HG03097 (cell line): ENCODE data around the gene TTLL12.

Source experiments
- ATAC-seq: cut with Tn5 transposase; IDR thresholded peaks from one replicate; pipeline ENCODE4 v1.9.1; 2021; ENCODE audit not compliant: unreplicated experiment, low FRiP score

The TTLL12 gene

DNA sequence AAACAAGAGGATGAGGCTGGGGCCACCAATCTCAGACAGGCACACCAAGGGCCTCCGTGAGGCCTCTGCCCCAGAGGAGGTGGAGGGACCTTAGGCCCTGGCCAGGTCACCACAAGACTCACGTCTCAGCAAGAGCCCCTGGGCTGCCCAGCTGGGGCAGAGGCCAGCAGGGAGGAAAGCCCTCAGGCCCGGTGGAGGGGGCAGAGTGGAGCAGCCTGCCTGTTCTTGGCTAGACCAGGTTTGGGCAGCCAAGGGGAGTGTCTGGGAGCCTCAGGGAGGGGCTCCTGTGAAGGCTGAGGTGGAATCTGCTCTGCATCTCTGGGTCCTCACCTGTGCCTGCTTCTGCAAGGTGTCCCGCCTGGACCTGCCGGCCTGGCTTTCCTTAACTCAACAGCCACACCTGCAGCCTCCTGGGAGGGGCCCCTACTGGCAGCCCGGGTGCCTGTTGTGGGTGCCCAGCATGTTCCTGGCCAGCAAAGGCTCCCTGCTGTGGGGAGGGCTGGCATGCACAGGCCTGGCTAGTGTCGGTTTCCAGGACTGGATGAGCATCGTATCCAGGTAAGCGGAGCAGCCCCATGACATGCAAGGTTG is 11.9 kb downstream of the TTLL12 start:
- no peak for ATAC-seq

DNA sequence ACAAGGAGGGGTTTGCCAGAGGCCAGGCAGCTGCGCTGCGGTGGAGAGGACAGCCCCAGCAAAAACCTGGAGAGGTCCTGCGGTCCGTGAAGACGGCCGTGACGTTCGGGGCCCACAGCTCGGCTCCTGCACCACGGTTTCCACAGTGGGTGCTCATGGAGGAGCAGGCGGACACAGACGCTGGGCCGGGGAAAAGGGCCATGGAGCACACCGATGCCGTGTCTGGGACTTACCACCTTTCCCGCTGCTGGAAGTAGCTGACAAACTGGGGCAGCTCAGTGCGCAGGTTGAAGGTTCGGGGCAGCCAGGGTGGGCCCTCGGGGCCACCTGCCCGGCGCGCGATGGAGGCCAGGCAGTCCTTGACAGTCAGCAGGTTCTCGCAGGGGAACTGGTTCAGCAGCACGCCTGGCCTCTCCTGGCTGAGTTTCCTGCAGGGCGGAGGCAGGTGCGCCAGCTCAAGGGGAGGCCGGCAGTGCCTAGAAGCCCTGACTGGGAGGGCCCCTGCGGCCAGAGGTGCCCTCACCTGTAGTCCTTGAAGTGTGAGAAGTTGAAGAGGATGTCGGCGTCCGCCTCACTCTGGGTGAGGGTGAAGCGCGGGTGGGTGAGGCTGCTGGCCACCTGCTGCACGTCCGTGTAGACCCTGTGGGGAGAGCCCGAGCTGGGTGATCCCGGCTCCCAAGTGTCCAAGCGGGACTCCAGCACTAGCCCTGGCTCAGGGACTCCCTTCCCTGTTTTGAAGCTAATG is 12.8 kb downstream of the TTLL12 start:
- no peak for ATAC-seq

DNA sequence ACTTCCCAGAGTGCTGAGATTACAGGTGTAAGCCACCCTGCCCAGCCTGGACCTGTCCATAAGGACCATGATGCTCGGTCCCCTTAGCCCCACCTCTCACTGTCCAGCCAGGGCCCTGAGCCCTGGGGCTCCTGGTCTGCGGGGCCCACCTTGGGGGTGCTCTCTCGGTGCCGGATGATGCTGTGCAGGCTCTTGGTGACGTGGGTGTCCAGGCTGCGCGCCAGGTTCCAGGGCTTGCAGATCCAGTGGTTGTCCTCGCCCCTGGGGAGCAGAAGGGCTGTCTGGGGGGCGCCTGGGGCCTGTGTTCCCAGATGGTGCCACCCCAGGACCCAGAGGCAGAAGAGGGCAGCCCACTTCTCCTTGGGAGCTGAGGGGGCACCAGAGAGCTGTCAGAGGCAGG is 13.4 kb downstream of the TTLL12 start:
- no peak for ATAC-seq

DNA sequence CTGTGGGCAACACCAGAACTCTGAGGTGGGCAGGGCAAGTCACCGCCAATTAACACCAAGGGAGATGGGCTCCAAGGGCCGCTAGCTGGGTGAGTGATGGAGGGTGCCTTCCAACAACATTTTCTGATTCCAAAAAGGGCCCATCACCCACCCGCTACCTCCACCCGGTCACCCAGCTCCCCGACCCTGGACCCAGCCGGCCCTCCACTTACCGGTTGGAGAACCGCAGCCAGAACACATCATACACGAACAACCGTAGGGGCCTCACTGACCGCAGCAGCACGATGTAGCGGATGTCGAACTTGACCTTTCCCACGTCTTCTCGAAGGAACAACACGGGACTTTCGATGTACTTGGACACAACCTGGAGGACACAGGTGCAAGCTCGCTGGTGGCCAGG is 14.7 kb downstream of the TTLL12 start:
- no peak for ATAC-seq

DNA sequence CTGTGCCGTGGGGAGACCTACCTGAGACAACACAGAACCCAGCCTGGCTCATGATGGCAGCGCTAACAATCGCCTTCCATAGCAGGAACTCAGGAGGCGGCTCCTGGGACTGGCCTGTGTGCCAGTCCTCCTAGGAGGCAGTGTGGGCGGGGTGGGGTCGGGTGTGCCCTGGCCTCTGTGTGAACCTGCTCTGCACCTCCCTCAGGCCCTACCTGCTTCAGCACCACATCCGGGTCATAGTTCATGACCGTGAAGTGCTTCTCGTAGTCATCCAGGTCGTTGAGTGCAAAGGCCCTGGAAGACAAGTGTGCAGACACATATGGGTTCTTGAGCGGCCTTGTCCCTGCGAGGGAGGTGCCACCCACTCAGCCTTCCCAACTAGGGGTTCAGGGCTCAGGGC is 15.3 kb downstream of the TTLL12 start:
- no peak for ATAC-seq

DNA sequence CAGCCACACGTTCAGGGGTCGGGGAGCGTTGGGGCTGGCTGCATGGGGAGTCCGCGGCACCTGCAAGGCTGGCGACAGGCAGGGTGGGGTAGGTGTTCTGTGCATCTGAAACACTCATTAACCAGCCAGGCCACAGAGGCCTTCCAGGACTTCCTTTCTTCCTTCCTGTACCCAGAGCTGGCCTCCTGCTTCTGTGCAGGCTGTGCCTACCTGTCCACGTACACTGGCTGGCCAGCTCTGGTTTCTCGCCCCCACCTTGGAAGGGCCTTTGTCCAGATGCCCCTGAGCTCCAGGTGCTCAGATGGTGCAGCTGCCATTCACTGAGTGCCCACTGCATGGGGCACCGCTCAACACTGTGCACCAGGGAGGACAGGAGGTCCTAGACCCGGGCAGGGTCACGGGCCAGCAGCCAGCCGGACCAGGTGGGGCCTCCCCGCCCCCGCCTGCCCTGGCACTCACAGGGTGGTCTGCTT is 15.9 kb downstream of the TTLL12 start:
- ATAC-seq = no peak

DNA sequence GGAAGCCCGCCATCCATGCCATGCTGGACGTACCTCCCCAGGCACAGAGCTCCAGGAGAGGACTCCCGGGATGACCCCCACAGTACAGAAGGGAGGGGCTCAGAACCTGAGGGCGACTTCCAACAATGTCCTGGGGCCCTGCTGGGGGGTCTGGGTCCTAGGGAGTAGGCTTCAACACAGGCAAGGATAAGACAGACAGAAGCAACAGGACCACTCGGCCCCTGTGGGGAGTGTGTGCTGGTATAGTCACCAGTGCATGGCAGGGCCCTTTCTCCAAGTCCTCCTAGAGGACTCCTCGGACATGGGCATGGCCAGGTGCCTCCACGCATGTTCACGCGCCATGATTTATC is 16.8 kb downstream of the TTLL12 start:
- ATAC-seq = no peak

DNA sequence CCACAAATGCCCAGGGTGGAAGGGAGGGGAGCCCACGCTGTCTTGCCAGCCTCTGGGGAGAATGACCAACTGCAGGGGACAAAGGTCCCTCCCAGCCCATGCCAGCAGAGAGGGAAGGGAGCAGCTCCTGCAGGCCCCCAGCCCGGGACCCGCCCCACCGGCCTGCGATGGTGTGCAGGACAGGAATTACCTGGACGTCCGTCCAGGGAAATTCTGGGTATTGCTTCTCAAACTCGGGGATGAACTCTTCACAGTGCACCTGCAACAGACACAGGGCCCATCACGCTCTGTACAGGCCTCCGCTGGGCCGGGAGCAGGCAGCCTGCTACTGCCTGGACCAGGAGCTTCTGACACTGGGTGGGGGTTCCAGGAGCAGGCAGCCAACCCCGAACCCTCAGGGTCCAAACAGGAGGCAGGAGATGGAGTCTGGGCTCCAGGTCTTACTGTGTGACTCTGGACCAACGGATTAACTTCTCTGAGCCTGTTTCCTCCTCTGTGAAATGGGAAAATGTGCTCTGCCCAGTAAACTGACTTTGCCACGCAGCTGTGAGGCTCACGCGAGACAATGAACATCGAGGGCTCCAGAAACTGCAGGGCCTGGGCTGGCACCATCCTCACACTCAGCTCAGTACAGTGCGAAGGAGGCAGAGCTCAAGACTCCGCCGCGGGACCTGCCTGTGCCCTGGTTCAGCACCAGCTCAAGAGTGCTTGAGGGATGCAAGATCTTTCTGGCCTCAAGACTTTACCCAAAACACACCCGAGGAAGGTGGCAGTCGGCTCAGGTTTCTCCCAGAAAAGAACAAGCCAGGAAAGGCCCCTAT is 17.4 kb downstream of the TTLL12 start:
- no peak for ATAC-seq

DNA sequence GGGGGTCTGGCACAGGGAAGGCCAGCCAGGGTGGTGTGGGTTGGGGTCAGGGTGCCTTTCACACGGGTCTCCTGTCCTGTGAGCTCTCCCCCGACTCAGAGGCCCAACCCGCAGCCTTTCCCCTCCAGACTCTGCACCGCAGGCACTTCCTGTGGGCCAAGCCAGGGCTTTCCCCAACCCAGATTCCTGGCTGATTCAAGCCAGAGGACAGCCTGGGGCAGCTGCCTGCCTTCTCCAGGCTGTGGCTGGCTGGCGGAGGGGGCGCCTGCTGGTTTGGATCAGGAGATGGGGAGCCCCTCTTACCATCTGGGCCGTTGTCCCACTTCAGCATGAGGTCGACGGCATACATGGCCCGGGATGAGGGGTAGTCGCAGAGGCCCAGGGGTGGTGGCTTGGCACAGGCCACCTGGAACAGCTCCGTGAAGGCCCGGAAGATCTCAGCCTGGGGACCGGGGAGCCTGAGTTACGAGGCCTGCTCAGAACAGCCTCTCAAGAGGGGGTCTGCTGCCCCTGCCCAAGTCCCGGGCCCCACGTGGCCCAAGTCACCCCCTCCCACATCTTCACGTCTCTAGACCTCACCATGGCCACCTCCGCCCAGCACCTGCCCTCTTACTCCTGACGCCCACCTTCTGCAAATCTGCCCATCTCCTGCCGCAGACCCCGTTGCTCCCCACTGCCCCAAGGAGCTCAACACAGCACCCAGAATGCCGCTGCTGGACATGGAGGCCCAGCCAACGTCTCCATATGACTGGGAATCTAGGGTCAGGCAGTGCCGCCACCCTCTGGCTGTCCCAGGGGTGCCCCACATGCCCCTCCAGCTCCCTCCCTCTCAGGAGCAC is 18.2 kb downstream of the TTLL12 start:
- no peak for ATAC-seq

DNA sequence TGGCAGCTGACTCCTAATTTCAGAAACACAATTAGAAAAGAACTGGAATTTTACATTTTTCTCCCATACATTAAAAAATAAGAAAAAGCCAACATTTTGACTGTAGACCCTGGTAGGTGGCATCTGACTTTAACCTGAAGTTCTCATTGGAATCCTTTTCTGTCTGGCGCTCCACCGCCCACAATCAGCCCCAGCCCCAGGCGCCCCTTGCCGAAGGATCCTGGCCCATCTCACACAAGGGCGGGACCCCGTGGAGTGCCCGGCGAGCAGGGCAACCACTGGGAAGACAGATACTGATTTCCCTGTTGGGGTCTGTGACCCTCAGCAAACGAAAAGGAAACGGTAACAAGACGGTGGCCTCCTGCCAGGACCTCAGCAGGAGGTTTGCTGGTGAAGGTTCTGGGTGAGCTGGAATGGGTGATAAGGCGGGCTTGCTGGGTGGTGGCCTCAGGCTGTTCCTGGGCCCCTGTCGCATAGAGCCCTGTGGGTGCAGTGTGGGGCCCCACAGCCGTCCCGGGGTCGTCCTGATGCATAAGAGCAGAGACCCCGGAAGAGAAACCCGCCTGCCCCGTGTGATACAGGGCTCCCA is 19.8 kb downstream of the TTLL12 start:
- ATAC-seq = no peak

DNA sequence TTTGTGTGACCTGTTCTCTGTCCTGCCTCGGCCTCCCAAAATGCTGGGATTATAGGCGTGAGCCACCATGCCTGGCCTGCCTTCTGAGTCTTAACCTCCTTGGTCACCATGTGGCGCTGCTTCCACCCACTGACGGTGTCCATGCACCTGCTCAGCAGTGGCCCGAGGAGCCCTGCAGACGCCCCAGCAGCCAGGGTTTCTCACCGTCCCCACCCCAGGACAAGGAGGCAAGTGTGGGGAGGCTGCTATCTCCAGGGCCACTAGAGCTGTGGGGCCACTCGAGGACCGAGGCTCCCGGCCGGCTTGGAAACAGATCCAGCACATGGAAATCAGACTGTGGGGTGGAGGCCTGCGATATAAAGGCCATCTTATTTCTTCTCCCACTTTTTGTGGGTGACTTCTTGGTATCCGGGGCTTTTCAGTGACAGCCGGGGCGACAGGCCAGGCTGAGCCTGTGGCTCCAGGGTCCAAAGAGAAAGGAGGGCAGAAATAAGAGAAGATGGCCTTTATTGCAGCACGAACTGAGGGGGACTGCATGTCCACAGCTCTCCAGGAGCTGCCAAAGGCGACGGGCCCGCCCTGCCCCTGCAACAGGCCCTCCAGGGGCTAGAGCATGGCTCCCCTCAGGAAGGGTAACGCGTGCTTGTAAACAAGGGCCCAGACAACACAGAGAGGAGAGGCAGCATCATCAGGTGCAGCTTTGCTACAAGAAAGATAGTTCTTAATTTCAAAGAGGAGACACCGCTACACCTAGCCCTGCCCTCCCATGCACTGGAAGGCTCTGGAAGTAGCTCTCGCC is 20.6 kb downstream of the TTLL12 start:
- no peak for ATAC-seq

DNA sequence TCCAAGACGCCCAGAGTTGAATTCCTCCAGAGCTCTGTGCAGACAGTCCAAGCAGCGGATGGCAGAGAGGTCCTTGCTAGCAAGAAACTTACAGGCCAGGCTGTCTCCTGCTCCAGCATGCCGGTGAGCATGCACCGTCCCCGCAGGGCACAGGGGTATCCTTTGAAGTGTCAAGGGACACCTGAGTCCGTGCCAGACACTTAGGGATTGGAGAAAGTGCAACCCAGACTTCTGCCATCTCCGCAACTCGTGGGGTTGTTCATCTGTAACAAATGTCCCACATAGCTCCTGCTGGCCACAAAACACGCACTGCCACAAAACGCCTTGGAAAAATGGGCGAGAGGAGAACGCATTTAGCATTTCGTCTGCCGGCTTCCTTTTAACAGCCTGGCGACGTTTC is 22.3 kb downstream of the TTLL12 start:
- no peak for ATAC-seq

DNA sequence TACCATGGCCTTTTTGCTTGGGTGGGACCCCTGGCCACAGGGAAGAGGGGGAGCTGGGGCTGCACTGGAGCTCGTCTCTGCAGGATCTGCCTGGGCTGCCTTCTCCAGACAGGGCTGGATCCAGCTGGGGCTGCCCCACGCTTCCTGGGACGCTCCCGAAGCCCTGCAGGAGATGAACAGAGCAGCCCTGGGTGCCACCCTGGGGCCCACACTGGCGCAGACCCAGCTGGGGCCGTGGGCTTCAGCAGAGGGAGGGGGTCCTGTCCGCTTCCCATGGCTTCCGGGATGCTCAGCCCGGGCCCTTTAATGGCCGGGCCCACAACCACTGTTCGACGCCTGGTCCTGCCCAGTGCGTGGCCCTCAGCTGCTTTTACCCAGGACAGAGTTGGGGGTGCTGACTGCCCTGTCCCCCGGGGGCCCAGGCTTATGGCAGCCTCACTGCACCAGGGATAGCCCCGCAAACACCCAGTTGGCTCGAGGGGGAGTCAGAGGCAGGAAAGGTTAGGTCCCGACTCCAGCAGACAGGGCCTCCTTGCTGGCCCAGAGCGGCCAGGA is 23.6 kb downstream of the TTLL12 start:
- ATAC-seq = no peak

DNA sequence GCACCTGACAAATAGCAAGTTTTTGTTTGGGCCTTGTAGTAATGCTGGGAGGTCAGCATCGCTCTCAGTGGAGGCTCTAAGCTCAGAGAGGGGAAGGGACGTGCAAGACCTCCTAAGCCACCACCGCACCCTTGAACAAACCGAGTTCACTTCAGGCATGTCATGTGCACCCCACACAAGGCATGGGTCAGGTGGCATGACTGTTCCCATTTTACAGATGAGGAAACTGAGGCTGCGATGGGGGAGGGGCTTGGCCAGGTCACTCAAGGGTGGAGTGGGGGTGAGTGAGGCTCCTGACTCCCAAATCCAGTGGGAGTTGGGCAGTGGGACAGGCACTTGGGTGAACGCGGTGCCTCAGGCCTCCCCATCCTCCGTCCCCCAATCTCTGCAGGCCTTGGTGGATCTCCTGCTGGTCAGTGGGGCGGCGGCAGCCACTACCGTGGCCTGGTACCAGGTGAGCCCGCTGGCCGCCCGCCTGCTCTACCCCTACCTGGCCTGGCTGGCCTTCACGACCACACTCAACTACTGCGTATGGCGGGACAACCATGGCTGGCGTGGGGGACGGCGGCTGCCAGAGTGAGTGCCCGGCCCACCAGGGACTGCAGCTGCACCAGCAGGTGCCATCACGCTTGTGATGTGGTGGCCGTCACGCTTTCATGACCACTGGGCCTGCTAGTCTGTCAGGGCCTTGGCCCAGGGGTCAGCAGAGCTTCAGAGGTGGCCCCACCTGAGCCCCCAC is 24.4 kb downstream of the TTLL12 start:
- no peak for ATAC-seq

DNA sequence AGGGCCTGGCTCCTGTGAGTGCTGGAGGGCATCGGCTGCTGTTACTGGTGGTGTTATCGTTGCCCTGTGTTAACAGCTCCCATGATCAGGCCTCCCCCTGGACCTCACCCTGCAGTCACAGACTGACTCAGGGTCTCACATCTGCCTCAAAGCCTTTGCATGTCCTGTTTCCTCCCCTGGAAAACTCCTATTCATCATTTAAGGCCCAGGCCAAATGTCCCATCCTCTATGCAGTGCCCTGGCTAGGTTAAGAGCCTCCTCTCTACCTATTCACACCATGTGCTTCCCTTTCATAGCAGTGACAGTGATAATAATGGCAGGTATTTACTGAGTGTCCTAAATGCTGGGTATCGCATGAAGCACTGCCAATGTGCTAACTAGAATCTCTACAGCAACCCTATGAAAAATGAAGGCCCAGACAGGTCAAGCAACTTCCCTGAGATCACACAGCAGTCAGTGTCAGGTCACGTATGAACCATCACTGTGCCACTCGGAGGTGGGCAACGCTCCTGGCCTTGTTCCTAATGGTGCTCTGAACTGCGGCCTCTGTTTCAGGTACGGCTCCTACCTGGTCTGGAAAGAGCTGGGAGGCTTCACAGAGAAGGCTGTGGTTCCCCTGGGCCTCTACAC is 26.3 kb downstream of the TTLL12 start:
- no peak for ATAC-seq

DNA sequence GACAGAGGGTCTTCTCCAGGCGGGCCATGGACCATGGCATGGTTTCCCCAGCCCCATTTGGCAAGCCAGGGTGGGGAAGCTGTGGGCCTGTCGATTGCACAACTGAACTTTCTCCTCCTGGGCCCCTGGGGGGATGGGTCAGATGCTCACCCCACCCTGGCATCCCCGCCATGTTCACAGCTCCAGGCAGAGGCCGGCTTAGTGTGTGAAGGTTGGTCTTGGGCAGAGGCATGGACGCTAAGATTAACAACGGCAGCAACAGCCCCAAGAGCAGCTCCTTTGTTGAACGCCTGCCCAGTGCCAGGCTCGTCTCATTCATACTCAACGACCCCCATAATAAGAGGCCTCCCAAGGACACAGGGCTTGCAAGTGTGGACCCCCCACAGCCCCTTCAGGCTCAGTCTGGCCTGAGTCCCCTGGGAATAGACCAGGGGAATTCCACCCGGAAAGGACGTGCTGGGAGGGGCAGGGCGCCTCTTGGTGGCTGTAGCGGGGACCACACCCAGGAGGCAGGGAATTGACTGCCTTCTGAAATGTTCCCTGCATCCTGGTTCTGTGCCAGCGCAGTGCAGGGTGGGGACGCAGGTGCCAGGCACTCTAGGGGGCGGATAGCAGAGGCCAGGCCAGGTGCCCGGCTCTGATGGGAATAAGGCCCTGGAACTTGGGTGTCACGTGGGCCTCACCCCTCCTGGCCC is 27.3 kb downstream of the TTLL12 start:
- no peak for ATAC-seq

DNA sequence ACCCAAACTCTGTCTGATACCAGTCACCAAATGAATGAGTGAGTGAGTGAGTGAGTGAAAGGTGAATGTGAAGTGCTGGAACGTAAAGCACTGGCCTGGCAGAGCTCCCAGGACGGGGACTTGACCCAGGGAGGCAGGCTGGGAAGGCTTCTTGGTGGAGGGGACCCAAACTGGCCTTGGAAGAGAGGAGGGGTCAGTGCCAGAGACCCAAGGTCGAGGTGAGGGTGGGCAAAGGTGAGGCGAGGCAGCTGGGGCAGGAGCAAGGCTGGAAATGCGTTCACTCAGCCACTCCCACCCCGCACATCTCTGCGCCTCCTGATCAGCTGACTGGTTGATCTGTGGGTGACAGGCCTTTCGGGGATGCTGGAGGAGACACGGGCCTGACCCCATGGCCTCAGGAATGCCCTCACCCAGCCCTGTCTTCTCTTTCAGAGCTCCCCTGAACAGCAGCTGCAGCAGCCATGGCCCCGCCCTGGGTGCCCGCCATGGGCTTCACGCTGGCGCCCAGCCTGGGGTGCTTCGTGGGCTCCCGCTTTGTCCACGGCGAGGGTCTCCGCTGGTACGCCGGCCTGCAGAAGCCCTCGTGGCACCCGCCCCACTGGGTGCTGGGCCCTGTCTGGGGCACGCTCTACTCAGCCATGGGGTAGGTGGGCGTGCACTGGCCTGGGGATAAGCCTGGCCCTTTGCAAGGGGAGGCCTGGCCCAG is 28.0 kb downstream of the TTLL12 start:
- no peak for ATAC-seq
